Epidermal melanocyte (primary cell): ENCODE measurements around the gene TMEM87B.
"Not testable (repeated sequence)": the region's sequence is repeated elsewhere in the genome, so short reads cannot be mapped to it uniquely, and the experiment has no call there.

Source experiments
- DNase-seq: peaks from one replicate; pipeline ENCODE4 v3.0.0; 2011; ENCODE audit warnings: low spot score; ENCODE audit not compliant: insufficient read length

Gene TMEM87B

GRCh38 chr2:112069794-112070193 is 14.7 kb downstream of the TMEM87B start:
- DNase-seq = not testable (repeated sequence)

GRCh38 chr2:112073875-112074274 is 18.8 kb downstream of the TMEM87B start:
- DNase-seq = no peak

GRCh38 chr2:112074506-112074905 is 19.4 kb downstream of the TMEM87B start:
- DNase-seq = no peak

GRCh38 chr2:112075490-112076260 is 20.6 kb downstream of the TMEM87B start:
- DNase-seq = no peak

- DNase-seq = no peak
Observed at GRCh38 chr2:112077814-112078213, 22.7 kb downstream of the TMEM87B start.

- DNase-seq = no peak
Observed at GRCh38 chr2:112081262-112081661, 26.2 kb downstream of the TMEM87B start.

GRCh38 chr2:112084689-112085374 is 29.8 kb downstream of the TMEM87B start:
- DNase-seq = no peak

- no peak for DNase-seq
Observed at GRCh38 chr2:112085375-112085730, 30.3 kb downstream of the TMEM87B start.

- no peak for DNase-seq
Observed at GRCh38 chr2:112085916-112086669, 31.0 kb downstream of the TMEM87B start.

GRCh38 chr2:112087346-112088020 is 32.4 kb downstream of the TMEM87B start:
- DNase-seq = no peak

GRCh38 chr2:112089375-112089774 is 34.3 kb downstream of the TMEM87B start:
- DNase-seq = no peak

GRCh38 chr2:112092286-112093041 is 37.4 kb downstream of the TMEM87B start:
- DNase-seq = no peak

GRCh38 chr2:112093216-112093615 is 38.1 kb downstream of the TMEM87B start:
- DNase-seq = no peak

GRCh38 chr2:112095681-112096080 is 40.6 kb downstream of the TMEM87B start:
- no peak for DNase-seq

GRCh38 chr2:112096098-112096497 is 41.0 kb downstream of the TMEM87B start:
- no peak for DNase-seq

GRCh38 chr2:112108178-112108832 is 53.2 kb downstream of the TMEM87B start:
- no peak for DNase-seq

- no peak for DNase-seq
Observed at GRCh38 chr2:112109278-112109677, 54.2 kb downstream of the TMEM87B start.

GRCh38 chr2:112110966-112111365 is 55.9 kb downstream of the TMEM87B start:
- DNase-seq = no peak

- not testable (repeated sequence) for DNase-seq
Observed at GRCh38 chr2:112113354-112113753, 58.3 kb downstream of the TMEM87B start.

GRCh38 chr2:112118148-112118547 is 63.1 kb downstream of the TMEM87B start:
- no peak for DNase-seq
